ENCODE measurements around the gene SMARCA1.
"Not testable (repeated sequence)": the region's sequence is repeated elsewhere in the genome, so short reads cannot be mapped to it uniquely, and the experiment has no call there.

The SMARCA1 gene, protein sequence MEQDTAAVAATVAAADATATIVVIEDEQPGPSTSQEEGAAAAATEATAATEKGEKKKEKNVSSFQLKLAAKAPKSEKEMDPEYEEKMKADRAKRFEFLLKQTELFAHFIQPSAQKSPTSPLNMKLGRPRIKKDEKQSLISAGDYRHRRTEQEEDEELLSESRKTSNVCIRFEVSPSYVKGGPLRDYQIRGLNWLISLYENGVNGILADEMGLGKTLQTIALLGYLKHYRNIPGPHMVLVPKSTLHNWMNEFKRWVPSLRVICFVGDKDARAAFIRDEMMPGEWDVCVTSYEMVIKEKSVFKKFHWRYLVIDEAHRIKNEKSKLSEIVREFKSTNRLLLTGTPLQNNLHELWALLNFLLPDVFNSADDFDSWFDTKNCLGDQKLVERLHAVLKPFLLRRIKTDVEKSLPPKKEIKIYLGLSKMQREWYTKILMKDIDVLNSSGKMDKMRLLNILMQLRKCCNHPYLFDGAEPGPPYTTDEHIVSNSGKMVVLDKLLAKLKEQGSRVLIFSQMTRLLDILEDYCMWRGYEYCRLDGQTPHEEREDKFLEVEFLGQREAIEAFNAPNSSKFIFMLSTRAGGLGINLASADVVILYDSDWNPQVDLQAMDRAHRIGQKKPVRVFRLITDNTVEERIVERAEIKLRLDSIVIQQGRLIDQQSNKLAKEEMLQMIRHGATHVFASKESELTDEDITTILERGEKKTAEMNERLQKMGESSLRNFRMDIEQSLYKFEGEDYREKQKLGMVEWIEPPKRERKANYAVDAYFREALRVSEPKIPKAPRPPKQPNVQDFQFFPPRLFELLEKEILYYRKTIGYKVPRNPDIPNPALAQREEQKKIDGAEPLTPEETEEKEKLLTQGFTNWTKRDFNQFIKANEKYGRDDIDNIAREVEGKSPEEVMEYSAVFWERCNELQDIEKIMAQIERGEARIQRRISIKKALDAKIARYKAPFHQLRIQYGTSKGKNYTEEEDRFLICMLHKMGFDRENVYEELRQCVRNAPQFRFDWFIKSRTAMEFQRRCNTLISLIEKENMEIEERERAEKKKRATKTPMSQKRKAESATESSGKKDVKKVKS

GRCh38 chrX:129523079-129523911 lies at the start of gene SMARCA1:
Gene SMARCA1 (minus strand): TSS chrX:129523490. CDS start chrX:129523370, 120 bp downstream.
- no peak for DNase-seq

GRCh38 chrX:129572422-129572821 lies 49.1 kb upstream of the SMARCA1 start:
- no peak for DNase-seq

DNA sequence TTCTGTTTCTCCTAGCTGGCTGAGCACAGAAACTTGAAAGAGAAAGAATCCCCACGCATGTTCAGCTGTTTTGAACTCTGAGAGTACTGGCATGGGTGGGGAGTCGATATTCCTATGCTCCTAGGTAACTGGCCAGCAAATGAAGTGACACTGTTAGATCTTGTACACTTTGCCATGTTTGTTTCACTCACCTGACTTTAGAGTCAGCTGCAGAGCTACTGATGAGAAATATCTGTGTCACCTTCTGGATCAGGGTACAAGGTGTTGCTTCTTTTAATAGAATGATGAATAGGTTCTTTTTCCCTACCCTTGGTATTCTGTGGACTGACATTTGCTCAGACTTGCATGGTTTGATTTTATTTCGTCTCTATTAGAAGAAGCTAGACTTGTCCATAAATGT lies 45.1 kb upstream of the SMARCA1 start:
- no peak for DNase-seq

- no peak for DNase-seq
Observed at GRCh38 chrX:129566073-129566472, 42.8 kb upstream of the SMARCA1 start.

DNA sequence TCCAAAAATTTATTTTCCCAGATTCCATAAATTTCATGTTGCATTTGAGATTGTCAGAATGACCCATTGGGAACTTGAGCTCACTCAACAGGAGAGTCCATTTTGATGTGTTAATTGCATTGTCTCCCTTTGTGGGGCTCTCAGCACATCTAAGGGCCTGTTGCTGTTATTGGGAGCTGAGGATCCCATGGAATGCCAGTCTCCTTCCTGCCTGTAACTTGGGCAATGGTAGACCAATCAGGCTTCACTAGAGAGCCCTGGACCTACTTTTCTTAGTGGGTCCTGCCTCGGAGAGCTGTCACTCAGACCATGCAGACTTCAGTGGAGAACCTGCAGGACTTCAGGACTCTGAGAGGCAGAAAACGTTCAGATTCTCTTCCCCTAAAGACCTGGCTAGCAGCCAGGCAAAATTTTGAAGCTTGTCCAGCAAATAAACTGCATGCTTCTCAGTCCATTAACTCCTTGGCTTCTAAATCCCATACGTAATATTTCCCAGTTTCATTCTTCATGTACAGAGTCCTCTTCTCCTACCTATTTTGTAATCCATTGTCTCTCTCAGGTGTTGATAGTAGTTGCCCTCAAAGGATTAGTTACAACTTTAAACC lies 41.9 kb upstream of the SMARCA1 start:
- no peak for DNase-seq

- DNase-seq = not testable (repeated sequence)
Observed at GRCh38 chrX:129564345-129564744, 41.1 kb upstream of the SMARCA1 start.

- no peak for DNase-seq
Observed at GRCh38 chrX:129561453-129561852, 38.2 kb upstream of the SMARCA1 start.

GRCh38 chrX:129559783-129560182 lies 36.5 kb upstream of the SMARCA1 start:
- no peak for DNase-seq

GRCh38 chrX:129557844-129558480 lies 34.7 kb upstream of the SMARCA1 start:
- no peak for DNase-seq

DNA sequence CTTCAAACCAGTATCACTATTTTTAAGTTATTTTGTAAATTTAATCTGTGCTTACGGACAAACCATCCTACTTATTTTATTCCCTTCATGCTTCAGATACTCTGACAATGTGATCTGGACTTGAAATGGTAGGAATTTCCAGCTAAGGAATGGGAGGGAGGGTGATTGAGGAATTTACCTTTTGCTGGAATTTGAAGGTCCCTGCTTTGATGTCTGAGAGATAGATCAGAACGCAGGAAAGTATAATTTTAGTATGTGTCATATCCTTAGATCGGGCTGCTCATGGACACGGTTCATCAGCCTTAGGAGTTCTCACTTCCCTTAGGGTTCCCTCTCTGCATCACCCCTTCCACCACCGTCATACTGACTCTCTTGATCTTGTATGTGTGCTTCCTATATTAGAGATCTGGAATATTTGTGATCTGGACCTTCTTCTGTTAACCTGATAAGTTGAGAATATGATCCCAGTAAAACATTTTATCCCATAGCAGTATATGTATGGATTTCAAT lies 33.6 kb upstream of the SMARCA1 start:
- no peak for DNase-seq

DNA sequence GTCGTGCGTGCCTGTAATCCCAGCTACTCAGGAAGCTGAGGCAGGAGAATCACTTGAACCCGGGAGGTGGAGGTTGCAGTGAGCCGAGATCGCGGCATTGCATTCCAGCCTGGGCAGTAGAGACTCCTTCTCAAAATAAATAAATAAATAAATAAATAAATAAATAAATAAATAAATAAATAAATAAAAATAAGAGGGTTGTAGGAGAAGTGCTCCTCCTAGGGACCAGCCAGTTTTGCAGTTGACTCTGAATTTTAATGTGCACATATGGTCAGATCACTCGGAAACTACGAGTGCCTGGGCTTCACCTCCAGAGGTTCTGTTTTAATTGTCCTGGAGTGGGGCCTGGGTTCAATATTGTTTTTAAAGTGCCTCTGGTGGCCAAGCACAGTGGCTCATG lies 31.5 kb upstream of the SMARCA1 start:
- DNase-seq = not testable (repeated sequence)

DNA sequence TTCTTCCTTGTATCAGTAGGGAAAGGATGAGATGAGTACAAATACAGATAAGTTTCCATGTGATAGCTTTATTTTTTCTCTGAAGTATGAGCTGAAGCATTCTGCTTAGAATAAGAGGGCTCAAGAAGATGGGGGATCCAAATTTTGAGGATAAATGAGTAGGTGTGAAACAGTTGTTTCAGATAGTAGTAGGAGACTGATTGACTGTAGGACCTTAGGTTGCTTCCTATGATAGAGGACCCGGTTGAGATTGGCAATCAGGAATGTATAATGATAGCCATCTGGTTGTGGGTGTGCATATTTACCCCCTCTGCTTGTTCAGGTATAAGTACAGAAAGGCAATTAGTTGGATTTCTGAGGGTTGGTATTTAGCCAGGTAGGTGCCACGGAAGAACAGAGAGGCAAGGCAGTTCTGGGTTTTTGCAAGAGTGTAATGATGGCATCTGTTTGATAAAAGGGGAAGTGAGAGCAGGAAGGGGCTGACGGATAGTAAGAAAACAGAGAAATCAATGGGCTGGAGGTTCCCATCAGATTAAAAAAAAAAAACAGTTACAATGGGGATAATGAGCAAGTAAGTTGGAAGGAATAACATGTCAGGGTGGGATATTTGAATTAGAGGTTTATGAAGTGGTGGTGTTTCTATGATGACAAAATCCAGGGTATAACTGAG lies 30.5 kb upstream of the SMARCA1 start:
- DNase-seq = no peak

GRCh38 chrX:129549124-129549523 lies 25.8 kb upstream of the SMARCA1 start:
- DNase-seq = no peak

DNA sequence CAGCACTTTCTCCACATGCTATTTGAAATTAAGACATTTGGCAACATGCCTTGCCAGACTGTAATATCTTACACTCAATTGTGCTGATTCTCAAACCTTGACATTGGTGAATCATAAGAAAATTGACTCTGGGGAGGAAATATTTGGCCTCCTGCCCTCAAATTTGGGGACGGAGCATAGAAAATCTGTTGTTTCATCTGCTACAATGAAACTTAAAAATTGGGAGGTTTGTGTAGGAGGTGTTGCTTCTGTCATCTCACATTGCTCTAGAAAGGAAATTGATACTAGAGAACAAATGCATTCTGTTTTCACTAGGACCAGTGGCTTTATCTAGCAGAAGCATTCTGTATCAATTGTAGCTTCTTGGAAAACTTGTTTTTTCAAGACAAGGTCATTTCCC lies 22.1 kb upstream of the SMARCA1 start:
- no peak for DNase-seq

GRCh38 chrX:129544780-129545179 lies 21.5 kb upstream of the SMARCA1 start:
- DNase-seq = no peak

DNA sequence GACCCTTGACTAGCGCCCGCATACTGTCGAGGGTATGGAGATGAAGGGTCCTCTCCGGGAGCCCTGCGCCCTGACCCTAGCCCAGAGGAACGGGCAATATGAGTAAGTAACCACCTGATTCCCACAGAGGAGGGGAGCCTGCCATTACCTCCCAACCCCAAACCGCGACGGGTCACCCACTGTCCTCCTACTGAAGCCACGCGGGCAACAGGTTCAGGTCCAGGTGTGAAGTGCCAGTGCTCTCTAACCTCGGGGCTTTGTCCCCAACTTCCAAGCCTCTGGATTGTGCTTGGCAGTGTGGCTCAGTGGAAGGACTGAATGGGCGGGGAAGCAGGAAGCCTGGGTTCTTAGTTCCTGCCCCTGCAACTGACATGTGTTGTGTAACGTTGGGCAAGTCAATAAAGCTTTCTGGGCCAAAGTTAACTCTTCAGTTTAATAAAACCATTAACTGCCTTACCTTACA lies 17.5 kb upstream of the SMARCA1 start:
- no peak for DNase-seq

- no peak for DNase-seq
Observed at GRCh38 chrX:129540068-129540653, 16.9 kb upstream of the SMARCA1 start, which contains the start of gene OCRL. Gene OCRL (plus strand): TSS chrX:129540259. CDS start chrX:129540440, 181 bp downstream.

GRCh38 chrX:129534816-129535578 lies 11.7 kb upstream of the SMARCA1 start:
- DNase-seq = no peak

GRCh38 chrX:129531132-129531531 lies 7.8 kb upstream of the SMARCA1 start:
- no peak for DNase-seq
